Activated CD8-positive, alpha-beta T cell treated with anti-CD3 and anti-CD28 coated beads, Interleukin-2, amount 10 ng/mL, durations not matched to agents 7 days and 5 days (primary cell): ENCODE measurements around the gene CD58. TPM values are rescaled to one million over a fixed set of nuclear protein-coding genes. Genes with fewer than 3 reads are reported as not detected.

Experiments
- ATAC-seq: fragments of 150-1000 bp; cut with Tn5 transposase; one replicate; pipeline ENCODE4 v1.10.0; 2021; ENCODE audit warnings: moderate library complexity
- CTCF ChIA-PET: fragments of 350-600 bp; sonication (Branson Sonifier 250); formaldehyde crosslinking; loops from one replicate; lab custom pipeline; 2021; ENCODE audit warnings: antibody characterized with exemption; lab: Charles Lee
- POLR2A ChIA-PET: fragments of 350-600 bp; sonication (Branson Sonifier 250); formaldehyde crosslinking; loops from one replicate; lab custom pipeline; 2021; ENCODE audit warnings: antibody characterized with exemption; lab: Charles Lee
- DNase-seq: peaks from one replicate; pipeline ENCODE4 v3.0.0-alpha.2; 2020
- H3K27ac Mint-ChIP-seq: one replicate; pipeline ENCODE4 v1.8.0; 2021; ENCODE audit warnings: mild to moderate bottlenecking, mixed read lengths
- H3K27me3 Mint-ChIP-seq: one replicate; pipeline ENCODE4 v1.8.0; 2021; ENCODE audit warnings: low read depth, mixed read lengths
- H3K36me3 Mint-ChIP-seq: one replicate; pipeline ENCODE4 v1.8.0; 2021; ENCODE audit warnings: low read depth, mixed read lengths
- H3K4me1 Mint-ChIP-seq: one replicate; pipeline ENCODE4 v1.8.0; 2021; ENCODE audit warnings: low read depth, mixed read lengths
- H3K4me3 Mint-ChIP-seq: one replicate; pipeline ENCODE4 v1.8.0; 2021; ENCODE audit warnings: mild to moderate bottlenecking, mixed read lengths
- H3K9me3 Mint-ChIP-seq: one replicate; pipeline ENCODE4 v1.8.0; 2022; ENCODE audit warnings: mixed read lengths; ENCODE audit not compliant: insufficient read depth
- total RNA-seq, 2 experiments: library from RNA; stranded (reverse); gene quantifications; one replicate each; pipeline ENCODE4 v1.2.3, GENCODE V29; 2021

Gene CD58
- total RNA-seq, 2 experiments from 2014 or later = 23.9 to 24.7 TPM

DNA sequence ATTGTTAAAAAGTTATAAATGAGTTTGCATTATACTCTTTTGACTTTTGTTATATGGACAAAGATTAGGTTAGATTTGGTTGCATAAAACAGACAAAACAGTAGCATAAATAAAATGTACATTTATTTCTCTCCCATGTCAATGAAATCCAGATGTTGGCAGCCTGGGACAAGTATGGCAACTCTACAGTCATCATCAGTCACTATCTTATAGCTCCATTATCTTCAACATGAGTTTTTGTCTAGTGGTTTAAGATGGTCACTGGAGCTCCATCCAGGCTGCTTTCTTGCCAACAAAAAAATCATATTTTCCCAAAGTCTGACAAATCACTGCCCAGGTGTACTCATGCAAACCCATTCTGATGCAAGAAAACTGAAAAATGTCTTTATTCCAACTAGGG lies 83.8 kb downstream of the CD58 start:
- CTCF ChIA-PET = interaction anchor here (1.1 to 14.9 kb wide), 6 partner anchors 12 to 342 kb away, joined by 3 to 429 read pairs (median 12); no protein-coding TSS in a partner anchor
- Mint-ChIP-seq H3K4me1 (peaks cover 4% of the 10 kb centered on the region), H3K9me3 (no peaks in the 10 kb centered on the region), H3K36me3 (no peaks in the 10 kb centered on the region), H3K27me3 (peaks cover 7% of the 10 kb centered on the region), H3K27ac (no peak overlapping the region), H3K4me3 (no peak overlapping the region)
- ATAC-seq (no peak), DNase-seq (no peak)
- POLR2A ChIA-PET = no interaction called here

DNA sequence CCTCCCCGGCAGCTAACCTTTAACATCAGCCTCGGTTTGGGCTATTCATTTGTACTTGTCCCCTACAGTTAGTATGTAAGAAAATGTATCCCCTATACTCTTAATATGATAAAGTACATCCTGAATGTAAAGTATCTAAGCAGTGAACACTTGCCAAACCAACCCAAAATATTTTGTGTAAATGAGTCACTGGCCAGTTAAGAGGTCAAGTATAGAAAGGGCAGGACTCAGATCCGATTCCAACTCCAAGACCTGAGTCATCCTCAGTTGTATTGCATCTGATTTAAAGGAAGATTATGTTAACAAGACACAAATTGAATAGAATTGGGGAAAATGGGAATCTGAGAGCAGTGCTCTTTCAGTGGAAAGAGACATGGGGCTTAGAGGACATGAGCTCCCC lies 84.4 kb downstream of the CD58 start:
- Mint-ChIP-seq H3K27me3 (peaks cover 7% of the 10 kb centered on the region), H3K9me3 (no peaks in the 10 kb centered on the region), H3K27ac (no peak overlapping the region), H3K36me3 (no peaks in the 10 kb centered on the region), H3K4me1 (peaks cover 4% of the 10 kb centered on the region), H3K4me3 (no peak overlapping the region)
- CTCF ChIA-PET = interaction anchor here (1.0 to 14.9 kb wide), 39 partner anchors 10 to 364 kb away, joined by 3 to 429 read pairs (median 8); no protein-coding TSS in a partner anchor
- ATAC-seq (no peak), DNase-seq (no peak)
- POLR2A ChIA-PET = no interaction called here

DNA sequence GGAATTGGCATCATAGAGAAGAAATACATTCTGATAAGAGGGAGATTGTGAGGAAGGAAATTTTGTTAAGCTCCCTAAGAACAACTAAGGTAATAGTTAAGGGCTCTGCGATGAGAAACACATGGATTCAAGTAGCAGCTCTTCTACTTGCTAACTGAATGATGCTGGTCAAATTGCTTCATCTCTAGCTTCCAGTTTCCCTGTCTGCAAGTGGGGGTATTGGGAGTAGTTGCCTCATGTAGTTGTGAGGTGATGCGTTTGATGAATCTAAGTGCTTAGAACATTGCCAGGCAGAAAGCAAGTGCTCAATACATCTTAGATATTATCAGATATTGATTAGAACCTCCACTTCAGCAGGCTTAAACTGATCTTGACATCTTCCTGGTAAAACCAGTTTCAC lies 84.8 kb downstream of the CD58 start:
- CTCF ChIA-PET = interaction anchor here (0.6 to 14.9 kb wide), 59 partner anchors 9 to 463 kb away, joined by 3 to 429 read pairs (median 6); partner anchors contain the start of gene ATP1A1
- no peak for ATAC-seq

DNA sequence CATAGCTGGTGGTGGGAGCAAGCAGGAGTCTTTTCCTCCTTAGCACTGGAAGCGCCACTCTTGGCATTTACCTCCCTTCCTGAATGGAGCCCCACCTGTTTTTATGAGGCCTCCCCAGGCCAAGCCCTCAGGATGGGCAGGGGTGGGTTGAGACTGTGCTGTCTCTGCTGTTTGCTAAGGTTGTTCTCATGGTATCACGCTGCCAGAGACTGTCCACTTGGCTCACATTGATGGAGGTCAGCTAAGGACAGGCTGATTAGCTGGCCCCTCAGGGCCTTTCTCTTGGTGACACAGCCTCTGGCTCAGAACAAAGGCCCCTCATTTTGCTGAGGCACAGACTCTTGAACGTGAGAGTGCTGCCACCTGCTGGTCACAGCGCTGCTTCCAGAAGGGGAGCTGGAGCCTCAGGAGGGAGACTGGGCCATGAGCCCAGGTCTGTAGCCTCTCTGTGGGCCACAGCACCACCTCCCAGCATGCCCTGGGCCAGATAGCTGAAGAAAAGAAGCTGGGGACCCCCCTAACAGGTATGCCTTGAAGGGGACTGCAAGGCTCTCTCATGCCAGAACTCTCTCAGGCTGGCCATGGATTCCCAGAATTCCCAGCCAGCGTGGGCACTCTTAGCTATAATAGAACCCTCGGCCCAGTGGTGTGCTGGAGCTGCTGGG lies 85.6 kb downstream of the CD58 start:
- CTCF ChIA-PET = interaction anchor here (0.6 to 14.9 kb wide), 78 partner anchors 8 to 507 kb away, joined by 3 to 429 read pairs (median 4); partner anchors contain the start of genes ATP1A1 and CD58
- ATAC-seq (peak; percentile 96), DNase-seq (peak; percentile 91)
- Mint-ChIP-seq H3K36me3 (no peaks in the 10 kb centered on the region), H3K27me3 (peaks cover 7% of the 10 kb centered on the region), H3K4me3 (no peak overlapping the region), H3K4me1 (peaks cover 4% of the 10 kb centered on the region), H3K9me3 (no peaks in the 10 kb centered on the region), H3K27ac (no peak overlapping the region)
- POLR2A ChIA-PET = interaction anchor here (2.1 kb wide), 1 partner anchor 346 kb away, joined by 10 read pairs; no protein-coding TSS in a partner anchor

More for the DNA sequence above, 84.8 kb downstream of the CD58 start:
- POLR2A ChIA-PET = interaction anchor here (2.1 kb wide), 1 partner anchor 347 kb away, joined by 10 read pairs; no protein-coding TSS in a partner anchor
- Mint-ChIP-seq H3K27ac (no peak overlapping the region), H3K4me1 (peaks cover 4% of the 10 kb centered on the region), H3K4me3 (no peak overlapping the region), H3K36me3 (no peaks in the 10 kb centered on the region), H3K27me3 (peaks cover 7% of the 10 kb centered on the region), H3K9me3 (no peaks in the 10 kb centered on the region)
- DNase-seq = no peak

DNA sequence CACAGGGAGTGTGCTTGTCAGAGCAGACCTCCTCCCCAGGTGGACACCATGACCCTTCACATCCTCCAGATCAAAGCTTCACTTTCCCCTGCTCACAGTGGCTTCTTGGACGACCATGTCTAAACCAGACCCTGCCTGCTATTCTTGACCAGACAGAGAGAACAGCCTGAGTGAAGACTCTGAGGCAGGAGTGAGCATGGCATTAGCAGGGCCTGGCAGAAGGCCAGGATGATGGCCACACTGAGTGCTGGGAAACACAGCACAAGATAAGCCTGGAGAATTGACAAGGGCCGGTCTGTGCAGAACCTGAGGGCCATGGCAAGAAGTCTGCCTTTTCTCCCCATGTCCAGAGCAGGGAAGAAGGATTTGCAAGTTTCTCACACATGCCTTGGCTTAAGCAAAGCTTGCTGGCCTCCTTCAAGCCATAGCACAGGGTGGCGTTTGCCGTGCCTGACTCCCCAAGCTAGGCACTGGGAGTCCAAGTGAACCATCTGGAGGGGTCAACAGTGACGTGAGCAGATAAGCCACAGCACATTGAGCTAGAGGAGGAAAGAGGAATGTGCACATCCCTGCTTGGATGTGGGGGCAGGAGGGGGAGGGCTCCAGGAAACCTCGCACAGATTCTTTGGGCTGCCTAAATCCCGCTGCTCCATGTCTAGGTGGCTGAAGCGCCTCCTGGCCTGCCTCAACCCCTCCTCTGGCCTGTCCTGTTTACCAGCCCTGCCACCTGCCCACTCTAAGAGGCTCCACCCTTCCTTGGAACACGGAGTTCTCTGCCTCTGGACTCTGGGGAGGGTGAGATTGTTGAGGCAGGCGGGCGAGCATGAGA lies 87.1 kb downstream of the CD58 start:
- Mint-ChIP-seq H3K4me1 (peaks cover 1% of the 10 kb centered on the region), H3K27me3 (peaks cover 7% of the 10 kb centered on the region), H3K9me3 (no peaks in the 10 kb centered on the region), H3K36me3 (no peaks in the 10 kb centered on the region), H3K4me3 (no peak overlapping the region), H3K27ac (no peak overlapping the region)
- DNase-seq = no peak
- ATAC-seq = no peak
- ChIA-PET CTCF (interaction anchor here (0.6 to 14.9 kb wide), 20 partner anchors 11 to 729 kb away, joined by 3 to 429 read pairs (median 8); no protein-coding TSS in a partner anchor), POLR2A (interaction anchor here (2.1 kb wide), 1 partner anchor 345 kb away, joined by 10 read pairs; no protein-coding TSS in a partner anchor)

DNA sequence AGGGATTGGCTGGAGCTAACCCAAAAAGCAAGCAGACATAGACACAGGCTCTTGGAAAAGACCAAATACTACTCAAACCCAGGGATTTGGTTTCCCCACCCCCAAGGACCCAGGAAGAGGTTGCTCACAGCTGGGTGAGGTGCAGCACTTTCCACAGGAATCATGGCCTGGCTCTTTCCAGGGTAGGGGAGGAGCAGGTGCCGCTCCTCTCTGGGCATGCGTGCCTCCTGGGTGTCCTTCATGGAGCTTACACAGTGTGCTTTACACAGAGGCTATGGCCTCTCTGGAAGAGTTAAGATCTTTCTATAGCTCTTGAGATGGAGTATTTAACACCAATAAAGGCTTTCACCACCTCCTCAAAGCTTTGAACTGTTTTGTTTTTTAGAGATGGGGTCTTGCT lies 88.3 kb downstream of the CD58 start:
- Mint-ChIP-seq H3K4me3 (no peak overlapping the region), H3K9me3 (no peaks in the 10 kb centered on the region), H3K4me1 (peaks cover 1% of the 10 kb centered on the region), H3K27ac (no peak overlapping the region), H3K36me3 (no peaks in the 10 kb centered on the region), H3K27me3 (peaks cover 2% of the 10 kb centered on the region)
- POLR2A ChIA-PET = interaction anchor here (0.6 kb wide), 1 partner anchor 119 kb away, joined by 3 read pairs; no protein-coding TSS in a partner anchor
- DNase-seq = no peak
- ATAC-seq = no peak
- CTCF ChIA-PET = interaction anchor here (0.7 to 14.9 kb wide), 6 partner anchors 9 to 462 kb away, joined by 3 to 429 read pairs (median 4); no protein-coding TSS in a partner anchor

DNA sequence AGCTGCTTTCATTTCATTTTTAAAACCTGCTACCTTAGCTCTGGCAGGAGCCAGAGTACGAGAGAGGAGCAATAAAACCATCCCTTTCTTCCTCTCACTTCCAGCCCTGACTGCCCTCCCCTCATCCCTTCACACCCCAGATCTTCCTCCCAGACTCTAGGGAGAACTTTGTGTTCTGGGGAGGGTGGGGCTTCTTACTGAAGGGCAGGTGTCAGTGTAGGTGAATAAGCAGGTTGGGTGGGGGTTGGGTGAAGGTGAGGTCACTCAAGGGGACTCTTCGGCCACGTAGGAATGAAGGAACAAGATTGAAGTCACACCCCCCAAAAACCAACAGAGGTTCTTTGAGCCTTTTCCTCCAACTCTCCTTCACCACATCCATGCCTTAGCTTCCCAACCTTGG lies 88.9 kb downstream of the CD58 start:
- Mint-ChIP-seq H3K9me3 (no peaks in the 10 kb centered on the region), H3K27me3 (no peaks in the 10 kb centered on the region), H3K27ac (no peak overlapping the region), H3K36me3 (no peaks in the 10 kb centered on the region), H3K4me1 (peaks cover 1% of the 10 kb centered on the region), H3K4me3 (no peak overlapping the region)
- DNase-seq (no peak), ATAC-seq (no peak)
- CTCF ChIA-PET = interaction anchor here (0.9 to 14.9 kb wide), 4 partner anchors 9 to 374 kb away, joined by 3 to 429 read pairs (median 110); no protein-coding TSS in a partner anchor
- POLR2A ChIA-PET = no interaction called here

DNA sequence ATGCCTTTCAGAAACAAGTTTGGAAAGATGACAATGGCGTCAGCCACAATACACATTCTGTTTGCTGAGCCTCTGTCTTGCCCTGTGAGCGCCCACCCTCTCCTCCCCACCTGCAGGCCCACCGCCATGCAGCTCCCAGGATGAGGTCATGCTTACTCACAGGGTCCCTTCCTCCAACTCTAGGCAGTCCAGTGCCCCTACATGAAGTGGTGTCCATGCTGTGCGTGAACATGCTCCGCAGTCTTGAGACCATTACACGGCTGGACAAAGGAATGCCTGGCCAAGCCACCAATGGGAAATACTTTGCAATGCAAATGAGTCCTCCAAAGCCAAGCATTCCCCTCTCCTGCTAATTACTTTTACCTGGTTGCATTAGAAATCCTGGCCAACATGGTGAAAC lies 92.2 kb downstream of the CD58 start:
- ChIA-PET CTCF (interaction anchor here (1.0 kb wide), 1 partner anchor 339 kb away, joined by 3 read pairs; no protein-coding TSS in a partner anchor), POLR2A (no interaction called here)
- Mint-ChIP-seq H3K27me3 (no peaks in the 10 kb centered on the region), H3K36me3 (no peaks in the 10 kb centered on the region), H3K4me3 (no peak overlapping the region), H3K4me1 (no peaks in the 10 kb centered on the region), H3K9me3 (no peaks in the 10 kb centered on the region), H3K27ac (no peak overlapping the region)
- DNase-seq (no peak), ATAC-seq (no peak)

DNA sequence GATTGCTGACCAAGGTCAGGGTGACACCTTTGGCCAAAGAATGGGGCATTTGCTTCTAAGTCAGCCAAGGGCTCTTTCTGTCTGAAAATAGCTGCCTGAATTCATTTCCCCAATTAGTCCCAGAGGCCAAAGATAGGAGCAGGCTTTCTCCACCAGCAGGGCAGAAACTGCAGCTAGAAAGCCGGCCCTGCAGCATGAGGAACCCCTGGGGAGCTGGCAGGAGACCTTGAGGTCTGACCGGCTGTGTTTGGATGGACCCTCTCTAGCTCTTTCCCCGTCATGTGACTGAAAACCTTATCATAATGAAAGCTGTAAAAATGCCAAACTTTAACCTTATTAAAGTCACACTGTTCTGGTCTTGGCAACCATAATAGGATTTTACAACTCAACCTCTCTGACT lies 93.4 kb downstream of the CD58 start:
- no peaks in the 10 kb centered on the region for H3K4me1 Mint-ChIP-seq
- no peak for ATAC-seq
- ChIA-PET POLR2A (no interaction called here), CTCF (interaction anchor here (0.8 to 2.2 kb wide), 2 partner anchors 8 to 21 kb away, joined by 3 to 12 read pairs; no protein-coding TSS in a partner anchor)
- no peak for DNase-seq
- H3K9me3 Mint-ChIP-seq = no peaks in the 10 kb centered on the region
- H3K36me3 Mint-ChIP-seq = no peaks in the 10 kb centered on the region
- no peak overlapping the region for H3K4me3 Mint-ChIP-seq
- H3K27me3 Mint-ChIP-seq = no peaks in the 10 kb centered on the region
- no peak overlapping the region for H3K27ac Mint-ChIP-seq

DNA sequence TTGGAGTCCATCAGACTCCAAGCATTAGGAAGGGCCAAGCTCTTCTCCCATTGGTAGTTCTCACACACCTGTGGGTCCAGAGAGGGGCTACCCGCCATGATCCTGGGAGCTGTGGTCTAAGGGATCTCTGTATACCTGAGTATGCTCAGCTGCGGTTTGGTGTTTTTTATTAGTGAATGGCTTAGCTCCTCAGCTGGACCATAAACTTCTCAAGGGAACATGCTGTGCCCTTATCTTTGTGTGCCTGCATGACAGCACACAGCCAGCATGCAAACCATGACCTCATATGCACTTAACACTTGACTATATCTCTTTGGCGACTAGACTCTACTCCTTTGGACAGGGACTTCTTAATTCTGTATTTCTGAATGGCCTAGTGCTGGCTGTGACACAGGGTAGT lies 94.5 kb downstream of the CD58 start:
- H3K27ac Mint-ChIP-seq = no peak overlapping the region
- no peaks in the 10 kb centered on the region for H3K36me3 Mint-ChIP-seq
- no peaks in the 10 kb centered on the region for H3K9me3 Mint-ChIP-seq

DNA sequence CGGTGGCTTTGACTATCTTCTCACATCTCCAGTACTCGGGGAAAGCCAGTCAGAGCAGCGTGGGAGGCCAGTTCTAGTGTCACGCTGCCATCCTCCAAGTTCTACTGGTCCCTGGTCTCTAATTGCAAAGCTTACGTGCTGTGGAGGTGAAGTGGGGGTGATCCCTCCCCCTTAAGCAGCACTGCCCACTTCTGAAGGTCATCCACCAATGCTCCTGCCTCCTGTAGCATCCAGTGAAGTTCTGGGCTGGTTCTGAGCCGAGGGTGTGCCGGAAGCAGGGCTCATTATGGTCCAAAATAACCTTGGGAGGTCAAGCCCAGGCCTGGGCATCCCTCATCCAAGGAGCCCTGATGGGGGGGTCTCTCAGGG lies 95.0 kb downstream of the CD58 start:
- CTCF ChIA-PET = interaction anchor here (1.3 to 2.2 kb wide), 3 partner anchors 10 to 337 kb away, joined by 4 to 12 read pairs (median 12); no protein-coding TSS in a partner anchor
- H3K27me3 Mint-ChIP-seq = no peaks in the 10 kb centered on the region
- ATAC-seq (no peak), DNase-seq (no peak)
- H3K4me1 Mint-ChIP-seq = no peaks in the 10 kb centered on the region
- no peak overlapping the region for H3K4me3 Mint-ChIP-seq
- no peaks in the 10 kb centered on the region for H3K9me3 Mint-ChIP-seq
- POLR2A ChIA-PET = interaction anchor here (0.6 kb wide), 1 partner anchor 1823 kb away, joined by 4 read pairs; no protein-coding TSS in a partner anchor
- H3K27ac Mint-ChIP-seq = no peak overlapping the region
- no peaks in the 10 kb centered on the region for H3K36me3 Mint-ChIP-seq

More for the DNA sequence above, 94.5 kb downstream of the CD58 start:
- DNase-seq (no peak), ATAC-seq (no peak)
- CTCF ChIA-PET = interaction anchor here (2.2 kb wide), 1 partner anchor 9 kb away, joined by 12 read pairs; no protein-coding TSS in a partner anchor
- H3K27me3 Mint-ChIP-seq = no peaks in the 10 kb centered on the region
- no peak overlapping the region for H3K4me3 Mint-ChIP-seq
- H3K4me1 Mint-ChIP-seq = no peaks in the 10 kb centered on the region
- POLR2A ChIA-PET = interaction anchor here (0.6 kb wide), 1 partner anchor 1824 kb away, joined by 4 read pairs; no protein-coding TSS in a partner anchor
